HEK293T (cell line): Measurements from ENCODE around the gene ART4.

ENCODE experiments used
- CTCF ChIA-PET: fragments of 350-600 bp; formaldehyde crosslinking; extraction: SDS; loops from one replicate; lab custom pipeline; 2021; ENCODE audit warnings: antibody characterized with exemption, inconsistent platforms; lab: Yijun Ruan, JAX
- POLR2A ChIA-PET: fragments of 350-600 bp; formaldehyde crosslinking; extraction: SDS; loops from one replicate; lab custom pipeline; 2020; ENCODE audit warnings: antibody characterized with exemption, inconsistent platforms; lab: Yijun Ruan, JAX
- DNase-seq: peaks from one replicate; pipeline ENCODE4 v3.0.0; 2012; ENCODE audit warnings: mixed read lengths; ENCODE audit errors: extremely low spot score
- ARNT ChIP-seq: fragments of 450-650 bp; IDR thresholded peaks from 2 replicates; pipeline ENCODE4 v1.6.1; 2017; ENCODE audit warnings: mild to moderate bottlenecking
- BHLHE40 ChIP-seq: fragments of 450-650 bp; IDR thresholded peaks from 2 replicates; pipeline ENCODE4 v1.6.1; 2016; ENCODE audit warnings: mild to moderate bottlenecking, moderate library complexity, borderline replicate concordance
- CTBP1 ChIP-seq: fragments of 450-650 bp; IDR thresholded peaks from 2 replicates; pipeline ENCODE4 v1.6.1; 2016; ENCODE audit warnings: borderline replicate concordance
- ELF4 ChIP-seq: fragments of 450-650 bp; IDR thresholded peaks from 2 replicates; pipeline ENCODE4 v1.6.1; 2017; ENCODE audit warnings: antibody characterized with exemption
- FOXA1 ChIP-seq: fragments of 450-650 bp; IDR thresholded peaks from 2 replicates; pipeline ENCODE4 v1.6.1; 2016; ENCODE audit warnings: mild to moderate bottlenecking
- FOXK2 ChIP-seq: fragments of 450-650 bp; IDR thresholded peaks from 2 replicates; pipeline ENCODE4 v1.6.1; 2016; ENCODE audit warnings: mild to moderate bottlenecking
- FOXM1 ChIP-seq: fragments of 450-650 bp; IDR thresholded peaks from 2 replicates; pipeline ENCODE4 v1.6.1; 2017; ENCODE audit warnings: mild to moderate bottlenecking, borderline replicate concordance
- HDGF ChIP-seq: fragments of 450-650 bp; IDR thresholded peaks from 2 replicates; pipeline ENCODE4 v1.6.1; 2017; ENCODE audit warnings: antibody characterized with exemption, borderline replicate concordance
- L3MBTL2 ChIP-seq: fragments of 450-650 bp; conservative IDR thresholded peaks from 2 replicates; pipeline ENCODE4 v1.6.1; 2016; ENCODE audit warnings: mild to moderate bottlenecking
- LEF1 ChIP-seq: fragments of 450-650 bp; IDR thresholded peaks from 2 replicates; pipeline ENCODE4 v1.6.1; 2017; ENCODE audit warnings: mild to moderate bottlenecking, borderline replicate concordance
- NFRKB ChIP-seq: fragments of 450-650 bp; IDR thresholded peaks from 2 replicates; pipeline ENCODE4 v1.6.1; 2016; ENCODE audit warnings: mild to moderate bottlenecking, moderate library complexity
- PKNOX1 ChIP-seq: fragments of 450-650 bp; IDR thresholded peaks from 2 replicates; pipeline ENCODE4 v1.6.1; 2016
- SP1 ChIP-seq: fragments of 450-650 bp; IDR thresholded peaks from 2 replicates; pipeline ENCODE4 v1.6.1; 2017
- SUZ12 ChIP-seq: fragments of 450-650 bp; IDR thresholded peaks from 2 replicates; pipeline ENCODE4 v1.6.1; 2016; ENCODE audit warnings: mild to moderate bottlenecking
- TARDBP ChIP-seq: fragments of 450-650 bp; IDR thresholded peaks from 2 replicates; pipeline ENCODE4 v1.6.1; 2016
- ZNF384 ChIP-seq: fragments of 450-650 bp; IDR thresholded peaks from 2 replicates; pipeline ENCODE4 v1.6.1; 2016

ART4 gene

DNA sequence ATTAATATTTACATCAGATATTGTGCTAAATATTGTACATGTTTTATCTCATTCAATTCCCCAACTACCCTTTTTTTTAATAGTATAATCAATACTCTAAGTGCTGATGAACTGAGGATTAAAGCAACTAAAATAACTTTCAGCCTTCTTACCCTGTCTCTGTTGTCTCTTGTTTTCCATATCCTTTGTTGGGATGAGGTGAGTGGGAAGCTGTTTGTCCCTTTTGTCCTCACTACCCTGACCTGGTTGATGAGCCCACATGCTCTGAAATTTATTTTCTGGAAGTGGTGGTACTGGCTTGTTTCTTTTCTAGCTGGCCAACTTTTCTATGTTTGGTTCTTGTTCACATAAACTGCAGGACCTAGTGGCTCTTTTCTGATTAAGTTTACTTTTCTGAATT is 9.6 kb upstream of the ART4 start:
- no peak for DNase-seq
- TF ChIP-seq FOXK2 (no peak), PKNOX1 (no peak), LEF1 (no peak), FOXA1 (no peak), ZNF384 (no peak), SP1 (no peak), ELF4 (no peak), L3MBTL2 (no peak), SUZ12 (no peak), CTBP1 (no peak), NFRKB (no peak), TARDBP (no peak), BHLHE40 (no peak), FOXM1 (no peak), ARNT (no peak), HDGF (no peak)
- ChIA-PET CTCF (interaction anchor here (1.1 kb wide), 1 partner anchor 368 kb away, joined by 3 read pairs; the partner anchor contains the start of gene RERG), POLR2A (no interaction called here)

DNA sequence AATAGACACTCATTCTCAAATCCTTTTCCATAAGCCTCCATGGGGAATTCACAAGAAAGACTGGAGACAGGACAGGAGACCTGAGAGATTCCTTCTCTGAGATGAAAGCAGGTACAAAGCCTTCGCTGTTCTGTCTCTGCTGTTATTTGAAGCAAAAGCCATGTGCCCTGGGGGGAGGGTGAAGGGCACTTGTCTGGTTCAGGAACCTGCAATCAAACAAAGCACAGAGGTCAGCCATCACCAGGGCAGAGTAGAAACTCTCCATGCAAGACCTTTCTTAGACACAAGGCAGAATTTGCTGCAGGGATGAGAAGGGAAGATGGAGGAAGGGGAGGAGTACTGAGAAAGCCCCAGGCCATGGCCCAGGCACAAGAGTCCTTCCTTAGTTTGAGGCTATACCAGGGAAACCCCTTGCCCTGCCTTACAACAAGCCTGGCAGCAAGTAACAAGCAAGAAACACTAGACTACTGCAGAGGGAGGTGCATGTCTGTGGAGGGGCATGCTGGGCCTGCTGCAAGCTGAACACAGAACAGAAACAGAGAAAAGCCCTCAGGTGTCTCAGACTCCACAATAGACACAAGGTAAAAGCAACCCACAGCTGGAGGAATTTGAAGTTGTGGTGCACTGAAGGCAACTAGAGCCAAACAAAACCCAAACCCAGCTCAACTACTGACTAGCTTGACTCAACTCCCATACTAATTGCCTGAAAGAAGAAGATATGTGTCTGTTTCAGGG is 7.8 kb upstream of the ART4 start:
- POLR2A ChIA-PET, result no interaction called here
- TF ChIP-seq NFRKB (no peak), ELF4 (no peak), CTBP1 (no peak), TARDBP (no peak), FOXK2 (no peak), SUZ12 (no peak), PKNOX1 (no peak), ARNT (no peak), ZNF384 (no peak)
- no peak for DNase-seq
- CTCF ChIA-PET, result no interaction called here

DNA sequence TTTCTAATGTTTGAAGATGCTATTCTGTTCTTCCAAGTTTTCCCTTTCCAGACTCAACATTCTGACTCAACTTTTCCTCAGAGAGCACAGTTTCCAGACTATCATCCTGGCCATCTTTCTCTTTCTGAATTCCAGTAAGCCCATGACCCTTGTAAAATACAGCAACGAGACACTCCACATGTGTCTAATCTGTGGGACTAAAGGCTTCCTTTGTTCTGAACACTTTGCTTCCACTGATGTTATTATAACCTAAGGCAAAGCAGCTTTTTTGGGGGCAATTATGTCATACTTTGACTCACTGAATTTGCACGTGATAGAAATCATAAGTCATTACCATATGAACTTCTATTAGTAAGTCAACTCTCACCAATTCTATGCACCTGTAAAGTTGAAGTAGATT is 6.3 kb upstream of the ART4 start:
- POLR2A ChIA-PET, result no interaction called here
- TF ChIP-seq FOXM1 (no peak), ELF4 (no peak), HDGF (no peak), LEF1 (no peak), ZNF384 (no peak), FOXA1 (no peak), PKNOX1 (no peak), TARDBP (no peak), NFRKB (no peak), ARNT (no peak), L3MBTL2 (no peak), SP1 (no peak), SUZ12 (no peak), FOXK2 (no peak), CTBP1 (no peak), BHLHE40 (no peak)
- DNase-seq, result no peak
- CTCF ChIA-PET, result no interaction called here

- ChIA-PET POLR2A (no interaction called here), CTCF (no interaction called here)
- no peak for DNase-seq
- TF ChIP-seq LEF1, result no peak
- no peak for TF ChIP-seq FOXA1
- no peak for TF ChIP-seq BHLHE40
- no peak for TF ChIP-seq ZNF384
- no peak for TF ChIP-seq PKNOX1
- no peak for TF ChIP-seq ARNT
- no peak for TF ChIP-seq CTBP1
- no peak for TF ChIP-seq FOXM1
- no peak for TF ChIP-seq TARDBP
- no peak for TF ChIP-seq ELF4
- no peak for TF ChIP-seq FOXK2
- no peak for TF ChIP-seq NFRKB
- TF ChIP-seq SP1, result no peak
- no peak for TF ChIP-seq SUZ12
- no peak for TF ChIP-seq HDGF
These were observed 3.7 kb upstream of the ART4 start for GRCh38 chr12:14846876-14847580.

DNA sequence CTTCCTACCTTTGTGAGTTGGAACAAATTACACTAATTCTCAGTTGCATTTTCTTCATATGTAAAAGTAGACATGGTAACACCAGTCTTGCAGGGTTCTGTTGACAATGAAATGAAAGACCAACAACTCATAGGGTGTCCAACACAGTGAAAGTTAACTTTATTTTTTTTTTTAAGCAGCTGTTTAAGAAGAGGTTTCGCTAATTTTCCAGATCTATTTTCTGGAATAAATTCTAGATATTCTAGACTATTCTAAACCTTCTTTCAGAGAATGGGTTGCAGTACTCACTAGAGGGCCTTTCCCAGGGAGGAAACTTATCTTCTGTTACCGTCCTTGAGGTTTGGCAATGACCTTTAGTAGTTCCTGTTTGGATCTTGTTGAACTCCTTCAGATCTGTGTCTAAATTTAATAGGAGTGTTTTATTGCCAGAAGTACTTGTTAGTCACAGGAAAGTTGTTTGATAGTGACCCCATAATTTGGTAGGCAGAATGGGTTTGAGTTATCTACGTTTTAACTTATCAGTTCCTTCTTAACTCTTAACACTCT is 2.8 kb upstream of the ART4 start:
- TF ChIP-seq TARDBP, result no peak
- TF ChIP-seq BHLHE40, result no peak
- no peak for TF ChIP-seq CTBP1
- no peak for TF ChIP-seq SUZ12
- TF ChIP-seq FOXK2, result no peak
- TF ChIP-seq L3MBTL2, result no peak
- no peak for TF ChIP-seq ELF4
- no peak for TF ChIP-seq HDGF
- no peak for TF ChIP-seq FOXM1
- TF ChIP-seq ZNF384, result no peak
- TF ChIP-seq SP1, result no peak
- TF ChIP-seq LEF1, result no peak
- TF ChIP-seq ARNT, result no peak
- POLR2A ChIA-PET, result no interaction called here

More for the DNA sequence above, 2.8 kb upstream of the ART4 start:
- no peak for DNase-seq
- CTCF ChIA-PET, result interaction anchor here (0.6 to 1.5 kb wide), 3 partner anchors 8 to 405 kb away, joined by 3 to 5 read pairs (median 3); partner anchors contain the start of gene SMCO3
